Activated T-cell treated with anti-CD3 and anti-CD28 coated beads, Interleukin-2, amount 50 U/mL, for 72 hours (primary cell): ENCODE measurements around the gene U2AF2. TPM values are rescaled to one million over a fixed set of nuclear protein-coding genes. Genes with fewer than 3 reads are reported as not detected.

ENCODE experiments used
- ATAC-seq, 2 donors: fragments of 150-1000 bp; cut with Tn5 transposase; replicated peaks in 1 of 2; 2 replicates each; pipeline ENCODE4 v1.10.0; 2021; ENCODE audit warnings: moderate library complexity in 2 of 2, mild to moderate bottlenecking in 1 of 2
- DNase-seq, 2 donors: peaks; one replicate each; pipeline ENCODE4 v3.0.0; 2021 to 2022; ENCODE audit warnings: mixed read lengths in 1 of 2
- H3K27ac Mint-ChIP-seq: one replicate; pipeline ENCODE4 v1.8.0; 2022; ENCODE audit warnings: mild to moderate bottlenecking, moderate library complexity, mixed read lengths
- H3K27me3 Mint-ChIP-seq: one replicate; pipeline ENCODE4 v1.8.0; 2022; ENCODE audit warnings: low read depth, mixed read lengths
- H3K36me3 Mint-ChIP-seq, 2 donors: one replicate each; pipeline ENCODE4 v1.8.0; 2022; ENCODE audit warnings: mixed read lengths in 2 of 2, mild to moderate bottlenecking in 1 of 2; ENCODE audit not compliant: insufficient read depth in 2 of 2
- H3K4me1 Mint-ChIP-seq: one replicate; pipeline ENCODE4 v1.8.0; 2022; ENCODE audit warnings: low read depth, mixed read lengths
- H3K4me3 Mint-ChIP-seq, 2 donors: one replicate each; pipeline ENCODE4 v1.8.0; 2022; ENCODE audit warnings: mild to moderate bottlenecking in 2 of 2, mixed read lengths in 2 of 2, moderate library complexity in 2 of 2
- H3K9me3 Mint-ChIP-seq, 2 donors: one replicate each; pipeline ENCODE4 v1.8.0; 2022; ENCODE audit warnings: mixed read lengths in 2 of 2
- total RNA-seq, 2 donors: library from RNA; stranded (reverse); gene quantifications; one replicate each; pipeline ENCODE4 v1.2.3, GENCODE V29; 2022

Gene U2AF2
- total RNA-seq, 2 donors from 2014 or later = 128 to 137 TPM

- peaks cover 14 to 15% of the 10 kb centered on the region in 2 donors for H3K9me3 Mint-ChIP-seq
- DNase-seq (no peak), ATAC-seq (no peak)
- no peak overlapping the region for H3K4me3 Mint-ChIP-seq
- H3K4me1 Mint-ChIP-seq = no peaks in the 10 kb centered on the region
- H3K27ac Mint-ChIP-seq = no peak overlapping the region
- H3K27me3 Mint-ChIP-seq = peaks cover 48% of the 10 kb centered on the region
- H3K36me3 Mint-ChIP-seq = peaks cover 8 to 11% of the 10 kb centered on the region in 2 donors
Observed at GRCh38 chr19:55720801-55721200, 66.0 kb downstream of the U2AF2 start.

DNA sequence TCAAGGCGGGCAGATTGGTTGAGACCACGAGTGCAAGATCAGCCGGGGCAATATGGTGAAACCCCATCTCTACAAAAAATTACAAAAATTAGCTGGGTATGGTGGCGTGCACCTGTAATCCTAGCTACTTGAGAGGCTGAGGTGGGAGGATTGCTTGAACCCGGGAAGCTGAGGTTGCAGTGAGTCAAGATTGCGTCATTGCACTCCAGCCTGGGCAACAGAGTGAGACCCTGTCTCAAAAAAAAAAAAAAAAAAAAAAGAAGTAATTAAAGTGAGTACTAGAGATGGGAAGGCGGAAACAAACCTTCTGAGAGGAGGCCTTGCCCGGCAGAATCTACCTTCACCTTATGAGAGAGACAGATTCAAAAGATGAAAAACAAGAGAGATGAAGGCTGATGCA lies 68.7 kb downstream of the U2AF2 start:
- Mint-ChIP-seq H3K4me3 (no peak overlapping the region), H3K36me3 (peaks cover 8 to 11% of the 10 kb centered on the region in 2 donors), H3K27ac (no peak overlapping the region), H3K27me3 (peaks cover 33% of the 10 kb centered on the region), H3K9me3 (peaks cover 14 to 15% of the 10 kb centered on the region in 2 donors), H3K4me1 (no peaks in the 10 kb centered on the region)
- no peak for DNase-seq
- ATAC-seq = no peak

Other genes with a start within 250 kb of the U2AF2 start
- 100 to 1,000 TPM; 192 to 223 TPM for gene UBE2S, start 247.2 kb upstream of the U2AF2 start, total RNA-seq
- gene SHISA7, start 211.7 kb upstream of the U2AF2 start, total RNA-seq = under 1 TPM in 1 of 2 donors, not detected in 1; 0.17 TPM
- gene ISOC2, start 193.4 kb upstream of the U2AF2 start, total RNA-seq = 10 to 100 TPM; 19.5 to 20.3 TPM
- not detected for gene C19orf85, start 190.3 kb upstream of the U2AF2 start, total RNA-seq
- 1 to 10 TPM; 7.9 to 9.0 TPM for gene ZNF628, start 178.4 kb upstream of the U2AF2 start, total RNA-seq
- 10 to 100 TPM; 19.2 to 20.5 TPM for gene NAT14, start 169.8 kb upstream of the U2AF2 start, total RNA-seq
- gene SSC5D, start 166.6 kb upstream of the U2AF2 start, total RNA-seq = 1 to 10 TPM; 1.2 to 1.7 TPM
- gene SBK2, start 117.9 kb upstream of the U2AF2 start, total RNA-seq = not detected
- not detected for gene SBK3, start 109.5 kb upstream of the U2AF2 start, total RNA-seq
- gene ZNF579, start 74.2 kb upstream of the U2AF2 start, total RNA-seq = 1 to 10 TPM; 9.3 to 9.4 TPM
- gene FIZ1, start 55.5 kb upstream of the U2AF2 start, total RNA-seq = 10 to 100 TPM; 16.2 to 17.3 TPM
- gene ZNF524, start 54.7 kb upstream of the U2AF2 start, total RNA-seq = 10 to 100 TPM; 26.2 to 32.3 TPM
- 10 to 100 TPM; 12.9 to 13.2 TPM for gene ZNF865, start 49.4 kb upstream of the U2AF2 start, total RNA-seq
- 1 to 10 TPM; 4.3 to 6.9 TPM for gene ZNF784, start 30.5 kb upstream of the U2AF2 start, total RNA-seq
- 10 to 100 TPM; 46.1 to 47.8 TPM for gene ZNF580, start 14.0 kb upstream of the U2AF2 start, total RNA-seq
- 10 to 100 TPM; 43.1 to 50.7 TPM for gene ZNF581, start 11.4 kb upstream of the U2AF2 start, total RNA-seq
- 10 to 100 TPM; 13.8 to 21.7 TPM for gene CCDC106, start 6.8 kb upstream of the U2AF2 start, total RNA-seq
- 10 to 100 TPM; 33.8 to 40.5 TPM for gene EPN1, start 20.2 kb downstream of the U2AF2 start, total RNA-seq
- gene NLRP9, start 83.4 kb downstream of the U2AF2 start, total RNA-seq = not detected
- gene RFPL4A, start 104.1 kb downstream of the U2AF2 start, total RNA-seq = not detected
- not detected for gene RFPL4AL1, start 114.1 kb downstream of the U2AF2 start, total RNA-seq
- not detected for gene NLRP11, start 177.0 kb downstream of the U2AF2 start, total RNA-seq
- gene NLRP4, start 181.5 kb downstream of the U2AF2 start, total RNA-seq = not detected